GM13976 (cell line): ENCODE data around the gene GPC6.

ENCODE experiments used
- DNase-seq: peaks from one replicate; pipeline ENCODE4 v3.0.0; 2012; ENCODE audit warnings: low spot score
- CTCF ChIP-seq: IDR thresholded peaks from 2 replicates; pipeline ENCODE4 v1.5.1; 2012; ENCODE audit warnings: borderline replicate concordance, mild to moderate bottlenecking; ENCODE audit not compliant: insufficient read depth; ENCODE audit errors: extremely low read depth, missing control alignments, control extremely low read depth
- in situ Hi-C: fragments of 300-500 bp; cut with MboI; formaldehyde crosslinking; loops from one replicate; pipeline ENCODE4 v1.12.0; 2022; ENCODE audit warnings: low sequenced_read_pairs, mixed read lengths, inconsistent platforms; ENCODE audit not compliant: unreplicated experiment

Gene GPC6

GRCh38 chr13:93746589-93746988 lies 520.0 kb downstream of the GPC6 start:
- no peak for TF ChIP-seq CTCF
- in situ Hi-C loops: no loop called here
- no peak for DNase-seq

- no peak for DNase-seq
- in situ Hi-C loops: no loop called here
- TF ChIP-seq CTCF: no peak
Measured at GRCh38 chr13:93750676-93751075, 524.1 kb downstream of the GPC6 start.

- in situ Hi-C loops: no loop called here
- TF ChIP-seq CTCF: no peak
- no peak for DNase-seq
Measured at GRCh38 chr13:93751117-93751516, 524.5 kb downstream of the GPC6 start.

GRCh38 chr13:93752541-93752940 lies 525.9 kb downstream of the GPC6 start:
- no peak for TF ChIP-seq CTCF
- no peak for DNase-seq
- in situ Hi-C loops: no loop called here

- DNase-seq: no peak
- TF ChIP-seq CTCF: no peak
- in situ Hi-C loops: no loop called here
Measured at GRCh38 chr13:93753639-93754038, 527.0 kb downstream of the GPC6 start.

- DNase-seq: no peak
- TF ChIP-seq CTCF: no peak
- in situ Hi-C loops: no loop called here
Measured at GRCh38 chr13:93755341-93755740, 528.7 kb downstream of the GPC6 start.

GRCh38 chr13:93758575-93758974 lies 532.0 kb downstream of the GPC6 start:
- TF ChIP-seq CTCF: no peak
- in situ Hi-C loops: no loop called here
- DNase-seq: no peak
